Eye (tissue), 1 donor: ENCODE data around the gene PLCXD3.
"Not testable (repeated sequence)": the region's sequence is repeated elsewhere in the genome, so short reads cannot be mapped to it uniquely, and the experiment has no call there.

Source experiments
- DNase-seq: peaks from one replicate; pipeline ENCODE4 v3.0.0-alpha.2; 2015

The PLCXD3 gene

GRCh38 chr5:41485533-41485932 is 24.9 kb downstream of the PLCXD3 start:
- DNase-seq = no peak

GRCh38 chr5:41482715-41483114 is 27.7 kb downstream of the PLCXD3 start:
- no peak for DNase-seq

GRCh38 chr5:41482173-41482572 is 28.2 kb downstream of the PLCXD3 start:
- DNase-seq = no peak

- DNase-seq = not testable (repeated sequence)
These were observed 38.7 kb downstream of the PLCXD3 start for GRCh38 chr5:41471571-41472208.

- DNase-seq = no peak
These were observed 44.8 kb downstream of the PLCXD3 start for GRCh38 chr5:41465493-41466171.

GRCh38 chr5:41459557-41459956 is 50.8 kb downstream of the PLCXD3 start:
- peak; percentile 3 for DNase-seq

GRCh38 chr5:41457094-41457493 is 53.3 kb downstream of the PLCXD3 start:
- no peak for DNase-seq

- DNase-seq = no peak
These were observed 57.9 kb downstream of the PLCXD3 start for GRCh38 chr5:41452506-41452905.

GRCh38 chr5:41447650-41448510 is 62.5 kb downstream of the PLCXD3 start:
- no peak for DNase-seq

GRCh38 chr5:41445937-41446563 is 64.4 kb downstream of the PLCXD3 start:
- DNase-seq = no peak

GRCh38 chr5:41435276-41435675 is 75.1 kb downstream of the PLCXD3 start:
- no peak for DNase-seq

GRCh38 chr5:41433552-41434181 is 76.7 kb downstream of the PLCXD3 start:
- no peak for DNase-seq

GRCh38 chr5:41432481-41433253 is 77.7 kb downstream of the PLCXD3 start:
- no peak for DNase-seq

- DNase-seq = no peak
These were observed 82.9 kb downstream of the PLCXD3 start for GRCh38 chr5:41427505-41427904.

GRCh38 chr5:41425736-41426135 is 84.7 kb downstream of the PLCXD3 start:
- peak; percentile 10 for DNase-seq

- DNase-seq = no peak
These were observed 89.8 kb downstream of the PLCXD3 start for GRCh38 chr5:41420492-41421067.

- DNase-seq = no peak
These were observed 92.0 kb downstream of the PLCXD3 start for GRCh38 chr5:41418220-41419031.

- DNase-seq = no peak
These were observed 94.1 kb downstream of the PLCXD3 start for GRCh38 chr5:41416336-41416735.

- no peak for DNase-seq
These were observed 95.2 kb downstream of the PLCXD3 start for GRCh38 chr5:41415242-41415641.

- no peak for DNase-seq
These were observed 95.8 kb downstream of the PLCXD3 start for GRCh38 chr5:41414598-41414997.

GRCh38 chr5:41413074-41413473 is 97.3 kb downstream of the PLCXD3 start:
- no peak for DNase-seq
